Spleen (tissue), 7 donors: Measurements from ENCODE around the gene PERM1.
A peak's percentile ranks its signal among the peaks of the same experiment; 100 is the strongest.

Experiments used
- CTCF ChIP-seq, 11 experiments: fragments of 200-600 bp in 7 of 11; fragments of 450-650 bp in 4 of 11; sonication (generic) in 4 of 11; IDR thresholded peaks in 8 of 11; conservative IDR thresholded peaks in 3 of 11; 1 replicate in 7 of 11; 2 replicates in 4 of 11; pipeline versions ENCODE4 v1.4.0 to v1.8.0; 2016 to 2021; ENCODE audit warnings: antibody characterized with exemption in 11 of 11, inconsistent platforms in 4 of 11, mild to moderate bottlenecking in 1 of 11
- POLR2A ChIP-seq, 3 donors: fragments of 450-650 bp; IDR thresholded peaks; one replicate each; pipeline ENCODE4 v1.5.1; 2017; ENCODE audit warnings: antibody characterized with exemption in 3 of 3, mild to moderate bottlenecking in 1 of 3
- POLR2AphosphoS5 ChIP-seq, 3 donors: sonication (generic); formaldehyde crosslinking; IDR thresholded peaks; one replicate each; pipeline ENCODE4 v1.5.1; 2017; ENCODE audit warnings: antibody characterized with exemption in 3 of 3
- donor health status: DM: no; HTN: no; CAD: no; lungs with moderate emphysema.
- donor health status: DM: no; HTN: no; CAD: no.
- donor health status: DM: no; HTN: no; CAD: no.

- TF ChIP-seq CTCF (IDR thresholded peaks at IDR 0.05 in 8 of 11, conservative IDR thresholded peaks at IDR 0.05 in 3 of 11) (no peak), POLR2A (IDR thresholded peaks at IDR 0.05) (no peak), POLR2AphosphoS5 (IDR thresholded peaks at IDR 0.05) (peak in 1 of 3 donors; percentile 30)
Measured at GRCh38 chr1:961132-961669, 20.7 kb downstream of the PERM1 start.
